Prostate gland (tissue), 2 donors: ENCODE results near the gene PALD1.

Source experiments
- CTCF ChIP-seq, 4 experiments: fragments of 200-600 bp in 2 of 4; fragments of 450-650 bp in 2 of 4; sonication (generic) in 2 of 4; IDR thresholded peaks; 1 replicate in 3 of 4; 2 replicates in 1 of 4; pipeline ENCODE4 v1.5.1; 2016 to 2019; ENCODE audit warnings: antibody characterized with exemption in 4 of 4, mild to moderate bottlenecking in 2 of 4, moderate library complexity in 2 of 4
- POLR2AphosphoS5 ChIP-seq: sonication (generic); formaldehyde crosslinking; IDR thresholded peaks from one replicate; pipeline ENCODE4 v1.6.1; 2017; ENCODE audit warnings: antibody characterized with exemption

- TF ChIP-seq CTCF (IDR thresholded peaks at IDR 0.05) (no peak), POLR2AphosphoS5 (no peak)
These were observed 105.1 kb downstream of the PALD1 start for GRCh38 chr10:70583669-70584037.
